HFFc6 (cell line): ENCODE measurements around the gene MAPK8IP2. TPM values are rescaled to one million over a fixed set of nuclear protein-coding genes. Genes with fewer than 3 reads are reported as not detected.

ENCODE experiments used
- DNase-seq: peaks from one replicate; pipeline ENCODE4 v3.0.0-alpha.2; 2018
- H3K27ac Mint-ChIP-seq: 2 replicates; pipeline ENCODE4 v1.8.0; 2020; ENCODE audit warnings: mild to moderate bottlenecking, mixed read lengths
- H3K27me3 Mint-ChIP-seq: 2 replicates; pipeline ENCODE4 v1.8.0; 2021; ENCODE audit warnings: mild to moderate bottlenecking, moderate library complexity, mixed read lengths; ENCODE audit not compliant: insufficient read depth
- H3K36me3 Mint-ChIP-seq: 2 replicates; pipeline ENCODE4 v1.8.0; 2021; ENCODE audit warnings: low read depth, mixed read lengths
- H3K4me1 Mint-ChIP-seq: 2 replicates; pipeline ENCODE4 v1.8.0; 2020; ENCODE audit warnings: low read depth, mixed read lengths
- H3K4me3 Mint-ChIP-seq: 2 replicates; pipeline ENCODE4 v1.8.0; 2020; ENCODE audit warnings: mild to moderate bottlenecking, moderate library complexity, mixed read lengths
- H3K9me3 Mint-ChIP-seq: 2 replicates; pipeline ENCODE4 v1.8.0; 2020; ENCODE audit warnings: mild to moderate bottlenecking, mixed read lengths
- total RNA-seq, 6 experiments: library from RNA; stranded (reverse); fragmentation: NEBNext Ultra II Directional; extraction: Animal tissue kit (Norgen Biotek cat#: 25700); gene quantifications; 2 replicates in 1 of 6; 3 replicates in 5 of 6; pipeline ENCODE4 v1.2.3, GENCODE V29; 2021
- TF ChIP-seq, protein P1 (sequence below): fragments of 200-600 bp; sonication (generic); IDR thresholded peaks from 2 replicates; pipeline ENCODE4 v1.5.0; 2021; ENCODE audit warnings: antibody characterized with exemption, mild to moderate bottlenecking

The MAPK8IP2 gene
- total RNA-seq, 6 experiments from 2014 or later, result 0.14 to 0.25 (median 0.15) TPM

DNA sequence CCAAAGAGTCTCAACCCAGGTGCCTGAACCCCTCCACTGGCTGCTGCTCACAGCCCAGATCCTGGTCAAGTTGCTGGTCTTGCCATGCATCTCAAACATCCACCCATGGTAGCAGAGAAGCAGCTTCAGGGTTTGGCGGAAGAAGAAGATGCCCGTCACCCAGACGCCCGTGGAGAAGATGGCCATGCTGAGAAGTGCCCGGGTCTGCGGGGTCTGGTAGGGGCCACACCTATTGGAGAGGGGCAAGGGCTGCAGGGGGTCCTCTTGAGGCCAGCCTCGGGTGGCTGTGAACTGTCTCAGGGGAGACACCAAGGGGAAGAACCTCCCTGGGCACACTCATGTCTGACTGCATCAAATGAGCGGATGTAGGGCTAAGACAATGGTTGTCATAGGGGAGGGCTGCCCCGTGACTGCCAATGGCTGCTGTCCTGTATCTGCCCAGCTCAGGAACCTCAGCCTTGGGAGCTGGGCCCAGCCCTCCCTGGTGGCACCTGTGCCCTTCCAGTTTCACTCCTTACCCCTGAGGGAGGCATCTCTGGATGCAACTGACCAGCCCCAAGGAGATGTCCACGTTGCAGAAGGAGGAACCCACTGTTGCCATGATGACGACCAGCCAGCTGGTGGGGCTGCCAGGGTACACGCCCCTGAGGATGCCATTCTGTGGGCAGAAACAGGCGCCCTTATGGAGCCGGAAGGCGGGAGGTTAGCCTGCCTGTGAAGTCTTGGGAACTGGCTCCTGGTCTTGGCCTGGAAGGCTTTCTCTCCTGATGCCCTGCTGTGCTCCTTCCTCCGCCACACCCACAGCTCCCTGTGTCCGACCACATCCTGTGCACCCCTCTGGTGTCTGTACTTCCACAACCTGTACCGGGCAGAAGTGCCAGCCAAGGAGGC lies 23.5 kb upstream of the MAPK8IP2 start:
- no peak for DNase-seq
- H3K27ac Mint-ChIP-seq, result no peak overlapping the region
- H3K27me3 Mint-ChIP-seq, result peaks cover 15% of the 10 kb centered on the region
- peaks cover 8% of the 10 kb centered on the region; the same call in 1 of the 2 replicates for H3K4me1 Mint-ChIP-seq
- no peaks in the 10 kb centered on the region for H3K36me3 Mint-ChIP-seq
- H3K4me3 Mint-ChIP-seq, result no peak overlapping the region
- H3K9me3 Mint-ChIP-seq, result no peaks in the 10 kb centered on the region
- TF ChIP-seq, protein P1, sequence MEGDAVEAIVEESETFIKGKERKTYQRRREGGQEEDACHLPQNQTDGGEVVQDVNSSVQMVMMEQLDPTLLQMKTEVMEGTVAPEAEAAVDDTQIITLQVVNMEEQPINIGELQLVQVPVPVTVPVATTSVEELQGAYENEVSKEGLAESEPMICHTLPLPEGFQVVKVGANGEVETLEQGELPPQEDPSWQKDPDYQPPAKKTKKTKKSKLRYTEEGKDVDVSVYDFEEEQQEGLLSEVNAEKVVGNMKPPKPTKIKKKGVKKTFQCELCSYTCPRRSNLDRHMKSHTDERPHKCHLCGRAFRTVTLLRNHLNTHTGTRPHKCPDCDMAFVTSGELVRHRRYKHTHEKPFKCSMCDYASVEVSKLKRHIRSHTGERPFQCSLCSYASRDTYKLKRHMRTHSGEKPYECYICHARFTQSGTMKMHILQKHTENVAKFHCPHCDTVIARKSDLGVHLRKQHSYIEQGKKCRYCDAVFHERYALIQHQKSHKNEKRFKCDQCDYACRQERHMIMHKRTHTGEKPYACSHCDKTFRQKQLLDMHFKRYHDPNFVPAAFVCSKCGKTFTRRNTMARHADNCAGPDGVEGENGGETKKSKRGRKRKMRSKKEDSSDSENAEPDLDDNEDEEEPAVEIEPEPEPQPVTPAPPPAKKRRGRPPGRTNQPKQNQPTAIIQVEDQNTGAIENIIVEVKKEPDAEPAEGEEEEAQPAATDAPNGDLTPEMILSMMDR, result no peak

DNA sequence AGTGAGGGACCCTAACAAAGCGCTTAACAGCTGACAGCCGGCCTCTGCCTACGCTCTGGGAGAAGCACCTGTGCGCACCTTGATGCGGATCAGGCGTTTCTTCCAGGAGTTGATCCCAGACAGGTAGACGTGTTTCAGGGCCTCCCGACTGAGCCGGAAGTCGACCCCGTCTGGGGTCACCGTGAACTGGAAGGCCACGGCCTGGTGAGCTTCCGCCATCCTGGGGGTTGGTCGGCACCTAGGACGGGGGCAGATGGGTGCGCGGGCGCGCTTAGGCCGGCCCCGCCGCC lies 23.0 kb upstream of the MAPK8IP2 start:
- TF ChIP-seq, protein P1, result no peak
- DNase-seq, result no peak
- Mint-ChIP-seq H3K27ac (no peak overlapping the region), H3K36me3 (no peaks in the 10 kb centered on the region), H3K27me3 (peaks cover 15% of the 10 kb centered on the region), H3K4me3 (no peak overlapping the region), H3K9me3 (no peaks in the 10 kb centered on the region), H3K4me1 (peaks cover 8% of the 10 kb centered on the region; the same call in 1 of the 2 replicates)

DNA sequence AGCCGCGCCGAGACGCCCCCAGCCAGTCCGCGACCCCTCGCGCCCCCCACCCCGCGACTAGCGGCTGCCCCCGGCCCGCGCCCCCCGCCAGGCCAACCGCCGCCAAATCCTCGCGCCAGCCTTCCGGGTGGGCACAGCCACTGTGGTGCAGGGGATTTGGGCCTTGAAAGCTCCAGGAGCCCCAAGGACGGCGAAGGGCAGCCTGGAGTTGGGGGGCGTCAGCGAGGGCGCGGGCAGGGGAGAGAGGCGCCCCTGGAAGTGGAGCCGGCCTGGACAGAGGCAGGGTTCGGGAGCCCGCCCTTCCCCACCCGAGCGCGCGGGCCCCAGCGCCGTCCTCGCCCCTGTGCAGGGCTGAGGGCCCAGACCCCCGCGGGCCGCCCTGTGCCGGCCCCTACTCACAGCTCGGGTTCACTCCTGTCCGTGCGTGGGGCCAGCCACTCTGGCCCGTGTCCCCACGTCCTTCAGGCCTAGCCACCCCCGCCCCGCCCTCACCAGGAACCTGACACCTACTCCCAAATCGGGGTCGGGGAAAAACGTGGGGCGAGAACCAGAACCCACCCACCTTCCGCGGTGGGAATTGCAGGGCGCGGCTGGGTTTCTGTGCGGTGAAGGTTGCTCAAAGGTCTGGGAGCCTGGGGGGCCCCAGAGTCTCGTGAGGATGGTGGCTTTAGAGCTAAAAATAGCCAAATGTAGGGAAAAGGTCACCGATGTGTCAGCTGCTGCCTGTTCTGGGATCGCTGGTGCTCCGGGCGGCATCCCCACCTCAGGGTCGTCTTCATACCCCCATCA lies 22.4 kb upstream of the MAPK8IP2 start, which contains the start of gene CPT1B:
Gene CPT1B, minus strand, starts transcription at position 441 of the 789 bp plus-strand sequence. CDS start 512 bp downstream, outside the sequence.
- 0 out of 2 replicates have a peak within 1 kb of the TSS, but pooled peaks have one; percentile 7 for H3K27ac Mint-ChIP-seq
- no peaks in the 10 kb centered on the region for H3K9me3 Mint-ChIP-seq
- H3K4me3 Mint-ChIP-seq, result no peak within 1 kb of the TSS
- H3K4me1 Mint-ChIP-seq, result peaks cover 8% of the 10 kb centered on the region
- no peaks in the 10 kb centered on the region for H3K36me3 Mint-ChIP-seq
- DNase-seq, result no peak
- H3K27me3 Mint-ChIP-seq, result peaks cover 15% of the 10 kb centered on the region
- TF ChIP-seq, protein P1, result peak; percentile 17; the same call in 1 of the 2 replicates

DNA sequence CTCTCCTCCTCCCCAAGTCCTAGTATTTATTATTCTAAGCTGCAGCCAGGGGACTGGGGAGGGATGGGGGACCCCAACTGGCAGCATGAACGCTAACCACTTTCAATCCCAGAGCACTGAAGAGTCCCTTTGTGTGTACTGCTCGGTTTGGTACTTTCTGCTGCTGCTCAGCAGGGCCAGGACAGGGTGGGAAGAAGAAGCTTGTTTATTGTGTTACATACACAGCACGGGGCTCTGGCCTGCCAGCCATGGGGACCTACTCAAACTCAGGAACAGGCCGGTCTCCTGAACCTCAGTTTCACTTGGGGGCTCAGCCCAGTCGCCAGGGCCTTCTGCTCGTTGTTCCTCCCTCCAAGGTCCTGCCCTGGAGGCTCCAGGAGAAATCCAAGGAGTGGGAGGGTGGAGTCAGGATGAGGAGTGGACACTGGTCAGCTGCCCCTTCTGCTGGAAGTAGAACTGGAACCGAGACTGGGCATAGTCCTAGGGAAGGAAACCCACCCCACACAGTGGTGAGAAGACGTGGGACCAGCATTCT lies 21.8 kb upstream of the MAPK8IP2 start:
- TF ChIP-seq, protein P1, result no peak
- Mint-ChIP-seq H3K4me3 (no peak overlapping the region), H3K27ac (0 out of 2 replicates have a peak overlapping the region, but pooled peaks have one; percentile 7), H3K27me3 (peaks cover 15% of the 10 kb centered on the region), H3K9me3 (no peaks in the 10 kb centered on the region), H3K4me1 (peaks cover 14% of the 10 kb centered on the region), H3K36me3 (no peaks in the 10 kb centered on the region)
- DNase-seq, result no peak

DNA sequence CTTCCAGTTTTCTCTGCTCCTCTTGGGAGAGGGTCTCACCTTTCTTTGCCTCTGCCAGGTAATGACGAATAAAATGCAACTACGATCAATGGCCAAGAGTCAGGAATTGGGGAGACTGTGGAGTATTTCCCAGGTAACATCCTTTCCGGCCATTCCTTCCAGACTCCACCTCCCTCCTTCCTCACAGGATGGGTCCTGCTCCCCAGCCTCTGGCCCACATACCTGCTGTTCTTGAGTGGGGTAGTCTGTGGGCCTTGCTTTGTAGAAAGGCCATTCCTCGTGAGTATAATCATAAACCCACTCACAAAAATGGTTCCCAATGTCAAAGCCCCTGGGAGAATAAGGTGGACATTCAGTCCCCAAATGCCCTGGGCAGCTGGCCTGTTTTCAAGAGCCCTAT lies 20.8 kb upstream of the MAPK8IP2 start:
- Mint-ChIP-seq H3K4me1 (peaks cover 14% of the 10 kb centered on the region), H3K9me3 (no peaks in the 10 kb centered on the region), H3K27ac (no peak overlapping the region), H3K36me3 (no peaks in the 10 kb centered on the region), H3K27me3 (peaks cover 11% of the 10 kb centered on the region), H3K4me3 (no peak overlapping the region)
- DNase-seq, result no peak
- TF ChIP-seq, protein P1, result no peak
